ENCODE measurements around the gene MUSTN1. TPM values are rescaled to one million over a fixed set of nuclear protein-coding genes. Genes with fewer than 3 reads are reported as not detected.

MUSTN1 gene
- total RNA-seq, 1 donor from 2014 or later: 3.5 TPM

DNA sequence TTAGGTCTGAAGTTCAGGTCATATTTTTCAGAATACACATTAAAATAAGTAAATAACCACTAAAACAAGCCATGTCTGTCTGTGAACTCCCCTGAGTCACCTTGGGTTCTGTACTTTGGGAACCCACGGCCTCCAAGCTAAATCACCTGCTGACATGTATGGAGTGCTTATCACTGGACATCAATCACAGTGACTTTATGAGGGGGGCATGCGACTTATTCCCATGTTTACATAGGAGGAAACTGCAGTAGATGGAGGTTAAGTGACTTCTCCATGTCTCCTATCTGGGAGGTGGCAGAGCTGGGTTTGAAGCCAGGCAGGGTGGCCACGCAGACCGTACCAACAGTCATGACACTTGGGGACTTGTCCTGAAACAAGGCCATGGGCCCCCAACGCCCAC lies 12.5 kb downstream of the MUSTN1 start:
- no peaks in the 10 kb centered on the region for H3K36me3 Mint-ChIP-seq (ENCODE audit: unreplicated experiment)
- TF ChIP-seq, protein P1, sequence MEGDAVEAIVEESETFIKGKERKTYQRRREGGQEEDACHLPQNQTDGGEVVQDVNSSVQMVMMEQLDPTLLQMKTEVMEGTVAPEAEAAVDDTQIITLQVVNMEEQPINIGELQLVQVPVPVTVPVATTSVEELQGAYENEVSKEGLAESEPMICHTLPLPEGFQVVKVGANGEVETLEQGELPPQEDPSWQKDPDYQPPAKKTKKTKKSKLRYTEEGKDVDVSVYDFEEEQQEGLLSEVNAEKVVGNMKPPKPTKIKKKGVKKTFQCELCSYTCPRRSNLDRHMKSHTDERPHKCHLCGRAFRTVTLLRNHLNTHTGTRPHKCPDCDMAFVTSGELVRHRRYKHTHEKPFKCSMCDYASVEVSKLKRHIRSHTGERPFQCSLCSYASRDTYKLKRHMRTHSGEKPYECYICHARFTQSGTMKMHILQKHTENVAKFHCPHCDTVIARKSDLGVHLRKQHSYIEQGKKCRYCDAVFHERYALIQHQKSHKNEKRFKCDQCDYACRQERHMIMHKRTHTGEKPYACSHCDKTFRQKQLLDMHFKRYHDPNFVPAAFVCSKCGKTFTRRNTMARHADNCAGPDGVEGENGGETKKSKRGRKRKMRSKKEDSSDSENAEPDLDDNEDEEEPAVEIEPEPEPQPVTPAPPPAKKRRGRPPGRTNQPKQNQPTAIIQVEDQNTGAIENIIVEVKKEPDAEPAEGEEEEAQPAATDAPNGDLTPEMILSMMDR (IDR thresholded peaks at IDR 0.05; ENCODE audit: partially characterized antibody, unreplicated experiment): no peak
- peaks cover 6% of the 10 kb centered on the region for H3K9me3 Mint-ChIP-seq (ENCODE audit: unreplicated experiment)
- peaks cover under 1% of the 10 kb centered on the region for H3K27me3 Mint-ChIP-seq (ENCODE audit: unreplicated experiment)
- no peak overlapping the region for H3K27ac Mint-ChIP-seq (ENCODE audit: unreplicated experiment)
- H3K4me3 Mint-ChIP-seq (ENCODE audit: unreplicated experiment): no peak overlapping the region
- H3K4me1 Mint-ChIP-seq (ENCODE audit: low read depth, unreplicated experiment): peaks cover 9% of the 10 kb centered on the region
- no peak for DNase-seq

DNA sequence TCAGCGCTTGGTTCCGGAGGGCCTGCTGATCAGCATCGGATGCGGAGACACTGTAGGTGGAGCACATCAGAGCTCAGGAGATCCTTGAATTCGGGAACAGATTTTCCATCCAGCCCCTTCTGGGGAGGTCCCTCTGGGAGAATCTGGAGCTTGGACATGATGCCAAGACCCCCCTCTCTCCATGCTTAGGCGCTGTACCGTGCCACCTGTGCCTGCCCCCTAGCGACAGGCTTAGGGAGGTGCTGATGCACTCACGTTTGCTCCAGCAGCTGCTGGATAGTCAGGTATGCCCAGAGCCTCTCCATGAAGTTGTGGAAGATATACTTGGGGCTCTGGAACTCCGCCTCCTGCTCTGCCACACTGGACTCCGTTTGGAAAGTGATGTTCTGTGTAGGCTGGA lies 14.1 kb downstream of the MUSTN1 start:
- H3K36me3 Mint-ChIP-seq (ENCODE audit: unreplicated experiment): no peaks in the 10 kb centered on the region
- TF ChIP-seq, protein P1 (IDR thresholded peaks at IDR 0.05; ENCODE audit: partially characterized antibody, unreplicated experiment): peak; percentile 79
- H3K27ac Mint-ChIP-seq (ENCODE audit: unreplicated experiment): no peak overlapping the region
- no peaks in the 10 kb centered on the region for H3K27me3 Mint-ChIP-seq (ENCODE audit: unreplicated experiment)
- H3K4me1 Mint-ChIP-seq (ENCODE audit: low read depth, unreplicated experiment): peaks cover 9% of the 10 kb centered on the region
- peaks cover 6% of the 10 kb centered on the region for H3K9me3 Mint-ChIP-seq (ENCODE audit: unreplicated experiment)
- peak; percentile 48 for DNase-seq
- H3K4me3 Mint-ChIP-seq (ENCODE audit: unreplicated experiment): no peak overlapping the region

DNA sequence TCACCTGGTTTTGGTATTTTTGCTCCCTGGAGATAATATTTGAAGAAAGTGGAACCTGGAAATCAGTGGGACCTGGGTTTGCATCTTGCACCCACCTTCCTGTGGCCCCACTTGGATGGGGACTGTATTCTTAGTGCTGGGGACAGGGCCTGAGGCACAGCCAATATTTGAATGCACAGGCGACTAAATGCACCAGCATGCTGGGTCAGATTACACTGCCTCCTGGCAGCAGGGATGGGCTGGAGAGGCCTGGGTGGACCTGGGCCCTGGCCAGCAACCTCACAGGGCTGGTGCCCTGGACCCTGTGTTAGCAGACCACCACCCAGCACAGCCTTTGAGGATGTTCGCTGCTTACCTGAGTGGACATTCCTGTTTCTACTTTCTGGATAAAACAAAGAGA lies 14.9 kb downstream of the MUSTN1 start:
- Mint-ChIP-seq H3K27me3 (ENCODE audit: unreplicated experiment) (no peaks in the 10 kb centered on the region), H3K27ac (ENCODE audit: unreplicated experiment) (peak overlapping the region; percentile 26)

DNA sequence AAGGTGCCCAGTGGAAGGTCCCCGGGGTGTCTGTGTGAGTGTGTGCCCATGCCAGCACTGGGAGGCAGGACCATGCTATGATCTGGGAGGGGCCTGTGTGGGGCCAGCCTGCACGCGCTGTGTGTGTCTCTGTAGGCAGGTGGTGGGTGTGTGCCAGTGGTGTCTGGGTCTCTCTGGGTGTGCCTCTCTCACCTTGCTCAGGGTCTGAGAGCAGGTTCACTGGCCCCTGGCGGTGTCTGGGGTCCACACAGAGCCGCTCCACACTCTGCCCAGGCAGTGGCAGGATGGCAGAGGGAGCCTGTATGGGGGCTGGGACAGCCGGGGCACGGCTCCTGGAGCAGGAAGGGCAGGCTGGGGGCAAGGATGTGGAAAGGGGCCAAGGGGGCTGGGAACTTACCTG lies 17.0 kb downstream of the MUSTN1 start:
- peaks cover 9% of the 10 kb centered on the region for H3K4me1 Mint-ChIP-seq (ENCODE audit: low read depth, unreplicated experiment)
- peaks cover 6% of the 10 kb centered on the region for H3K9me3 Mint-ChIP-seq (ENCODE audit: unreplicated experiment)
- H3K36me3 Mint-ChIP-seq (ENCODE audit: unreplicated experiment): no peaks in the 10 kb centered on the region
- H3K27me3 Mint-ChIP-seq (ENCODE audit: unreplicated experiment): no peaks in the 10 kb centered on the region
- DNase-seq: no peak
- no peak overlapping the region for H3K4me3 Mint-ChIP-seq (ENCODE audit: unreplicated experiment)
- no peak overlapping the region for H3K27ac Mint-ChIP-seq (ENCODE audit: unreplicated experiment)
- TF ChIP-seq, protein P1 (IDR thresholded peaks at IDR 0.05; ENCODE audit: partially characterized antibody, unreplicated experiment): no peak

More for the DNA sequence above, 14.9 kb downstream of the MUSTN1 start:
- TF ChIP-seq, protein P1 (IDR thresholded peaks at IDR 0.05; ENCODE audit: partially characterized antibody, unreplicated experiment): no peak
- no peak for DNase-seq
- Mint-ChIP-seq H3K4me3 (ENCODE audit: unreplicated experiment) (no peak overlapping the region), H3K4me1 (ENCODE audit: low read depth, unreplicated experiment) (peaks cover 9% of the 10 kb centered on the region), H3K9me3 (ENCODE audit: unreplicated experiment) (peaks cover 6% of the 10 kb centered on the region), H3K36me3 (ENCODE audit: unreplicated experiment) (no peaks in the 10 kb centered on the region)

DNA sequence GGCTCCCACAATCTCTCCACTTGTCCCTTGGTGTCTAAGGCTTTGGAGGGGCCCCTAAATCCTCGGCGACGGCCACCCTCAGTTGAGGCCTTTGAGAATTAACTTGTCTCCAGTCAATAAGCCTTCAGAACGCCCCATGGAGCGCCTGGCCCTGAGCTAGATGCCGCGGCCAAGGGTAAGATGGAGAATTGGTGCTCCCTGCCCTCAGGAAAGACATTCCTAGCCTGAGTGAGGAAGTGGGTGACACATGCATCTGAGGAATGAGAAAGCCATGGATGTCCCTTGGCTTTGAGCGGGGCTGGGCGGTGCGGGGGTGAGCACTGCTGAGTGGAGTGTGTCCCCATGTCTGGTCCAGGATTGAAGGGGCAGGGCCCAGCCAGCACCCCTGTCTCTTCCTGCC lies 17.6 kb downstream of the MUSTN1 start:
- H3K27me3 Mint-ChIP-seq (ENCODE audit: unreplicated experiment): no peaks in the 10 kb centered on the region
- TF ChIP-seq, protein P1 (IDR thresholded peaks at IDR 0.05; ENCODE audit: partially characterized antibody, unreplicated experiment): no peak
- H3K4me3 Mint-ChIP-seq (ENCODE audit: unreplicated experiment): no peak overlapping the region
- H3K9me3 Mint-ChIP-seq (ENCODE audit: unreplicated experiment): peaks cover 6% of the 10 kb centered on the region
- DNase-seq: no peak
- H3K36me3 Mint-ChIP-seq (ENCODE audit: unreplicated experiment): no peaks in the 10 kb centered on the region
- H3K27ac Mint-ChIP-seq (ENCODE audit: unreplicated experiment): no peak overlapping the region
- peaks cover 9% of the 10 kb centered on the region for H3K4me1 Mint-ChIP-seq (ENCODE audit: low read depth, unreplicated experiment)
